Measurements from ENCODE around the gene MAD1L1. TPM values are rescaled to one million over a fixed set of nuclear protein-coding genes. Genes with fewer than 3 reads are reported as not detected.

The MAD1L1 gene
- total RNA-seq, 2 experiments from 2014 or later: 157 to 160 TPM

DNA sequence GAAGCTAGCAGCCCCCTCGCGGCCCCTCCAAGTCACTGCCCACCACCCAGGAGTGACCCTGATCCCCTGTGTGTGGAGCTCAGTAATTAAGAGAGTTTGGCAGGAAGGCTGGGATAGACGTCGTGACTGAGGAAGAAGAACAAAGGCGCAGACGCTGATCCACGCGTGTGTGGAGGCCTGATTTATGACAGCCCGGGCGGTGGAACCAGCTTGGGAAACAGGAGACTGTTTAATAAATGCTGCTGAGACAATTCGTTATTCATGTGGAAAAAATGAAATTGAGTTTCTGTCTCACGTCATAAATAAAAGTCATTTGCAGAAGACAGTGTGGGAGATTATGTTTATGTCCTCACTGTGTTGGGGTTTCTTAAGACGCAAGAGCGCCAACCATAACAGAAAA lies 431.8 kb downstream of the MAD1L1 start:
- ChIA-PET CTCF (no interaction called here), POLR2A (no interaction called here)
- Histone ChIP-seq H3K27ac (ENCODE audit: low read depth in 1 of 2, low read length in 2 of 2) (no peak overlapping the region), H3K27me3 (ENCODE audit: control insufficient read depth in 1 of 2, insufficient read depth in 2 of 2, low read length in 2 of 2) (peaks cover 0 to 6% of the 10 kb centered on the region in 2 experiments), H3K4me1 (ENCODE audit: insufficient read depth, low read length) (no peaks in the 10 kb centered on the region), H3K9me3 (ENCODE audit: control insufficient read depth in 1 of 2, insufficient read depth in 1 of 2, low read length in 2 of 2) (no peaks in the 10 kb centered on the region), H3K36me3 (ENCODE audit: insufficient read depth, low read length) (no peaks in the 10 kb centered on the region), H3K4me3 (ENCODE audit: low read length) (no peak overlapping the region)
- ATAC-seq (ENCODE audit: poor library complexity) (no peak), DNase-seq (no peak)
- Mint-ChIP-seq H3K4me1 (ENCODE audit: low read depth) (no peaks in the 10 kb centered on the region), H3K36me3 (ENCODE audit: low read depth) (no peaks in the 10 kb centered on the region), H3K27ac (no peak overlapping the region), H3K4me3 (no peak overlapping the region), H3K9me3 (peaks cover 1% of the 10 kb centered on the region), H3K27me3 (peaks cover 3% of the 10 kb centered on the region)
- intact Hi-C loops (cut with DNase I, micrococcal nuclease): no loop called here
- no peak for TF ChIP-seq CTCF (IDR thresholded peaks at IDR 0.05)

DNA sequence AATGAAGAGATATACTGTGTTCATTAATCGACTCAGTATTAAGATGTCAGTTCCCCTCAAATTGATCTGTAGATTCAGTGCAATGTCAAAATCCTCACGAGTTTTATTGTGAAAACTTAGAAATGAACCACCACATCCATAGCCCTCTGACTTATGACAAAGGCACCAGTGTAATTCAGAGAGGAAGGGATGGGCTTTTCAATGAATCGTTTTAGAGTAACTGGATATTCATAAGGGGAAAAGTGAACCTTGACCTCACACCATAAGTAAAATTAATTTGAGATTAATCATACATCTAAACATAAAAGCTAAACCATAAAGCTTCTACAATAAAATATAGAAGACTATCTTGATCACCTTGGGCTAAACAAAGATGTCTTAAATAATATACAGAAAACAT lies 434.6 kb downstream of the MAD1L1 start:
- ChIA-PET CTCF (no interaction called here), POLR2A (no interaction called here)
- intact Hi-C loops (cut with DNase I, micrococcal nuclease): no loop called here
- H3K4me1 Mint-ChIP-seq (ENCODE audit: low read depth): no peaks in the 10 kb centered on the region
- no peak overlapping the region for H3K27ac ChIP-seq (ENCODE audit: low read depth in 1 of 2, low read length in 2 of 2)
- no peak for ATAC-seq (ENCODE audit: poor library complexity)
- TF ChIP-seq CTCF (IDR thresholded peaks at IDR 0.05): no peak
- H3K9me3 ChIP-seq (ENCODE audit: control insufficient read depth in 1 of 2, insufficient read depth in 1 of 2, low read length in 2 of 2): peaks cover 7 to 11% of the 10 kb centered on the region in 2 experiments
- no peak overlapping the region for H3K27ac Mint-ChIP-seq
- H3K4me3 Mint-ChIP-seq: no peak overlapping the region
- no peaks in the 10 kb centered on the region for H3K4me1 ChIP-seq (ENCODE audit: insufficient read depth, low read length)
- DNase-seq: no peak
- H3K4me3 ChIP-seq (ENCODE audit: low read length): no peak overlapping the region
- peaks cover 2 to 6% of the 10 kb centered on the region in 2 experiments for H3K27me3 ChIP-seq (ENCODE audit: control insufficient read depth in 1 of 2, insufficient read depth in 2 of 2, low read length in 2 of 2)
- H3K36me3 ChIP-seq (ENCODE audit: insufficient read depth, low read length): no peaks in the 10 kb centered on the region
- H3K9me3 Mint-ChIP-seq: peaks cover 10% of the 10 kb centered on the region
- no peaks in the 10 kb centered on the region for H3K36me3 Mint-ChIP-seq (ENCODE audit: low read depth)
- H3K27me3 Mint-ChIP-seq: peaks cover 10% of the 10 kb centered on the region

DNA sequence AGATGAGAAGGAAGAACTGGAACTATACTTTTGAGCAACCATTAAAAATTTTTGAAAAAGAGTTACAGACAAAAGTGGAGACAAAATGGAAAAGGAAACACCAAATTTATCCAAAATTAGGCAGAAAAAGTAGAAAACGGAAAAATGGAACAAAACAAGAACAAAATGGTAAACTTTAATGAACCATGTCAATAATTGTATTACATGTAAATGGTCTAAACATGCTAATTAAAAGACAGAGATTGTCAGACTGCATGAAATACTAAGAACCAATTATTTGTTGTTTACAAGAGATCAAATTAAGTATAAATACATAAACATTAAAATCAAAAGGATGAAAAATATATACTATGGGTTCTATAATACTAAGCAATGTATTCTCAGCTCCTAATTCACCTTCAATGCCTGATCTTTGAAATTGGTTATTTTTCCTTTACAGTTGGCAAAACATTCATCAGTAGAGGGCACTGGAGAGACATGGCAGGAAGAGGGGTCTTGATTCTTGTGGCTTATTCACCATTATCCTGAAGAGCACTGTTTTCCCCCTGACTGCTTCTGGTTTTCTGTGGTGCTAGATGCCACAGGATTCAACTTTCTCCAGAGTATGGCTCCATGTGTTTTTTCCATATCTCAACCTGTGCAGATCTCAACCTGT lies 437.7 kb downstream of the MAD1L1 start:
- no peak overlapping the region for H3K27ac ChIP-seq (ENCODE audit: low read depth in 1 of 2, low read length in 2 of 2)
- H3K9me3 ChIP-seq (ENCODE audit: control insufficient read depth in 1 of 2, insufficient read depth in 1 of 2, low read length in 2 of 2): peaks cover 11 to 19% of the 10 kb centered on the region in 2 experiments
- ChIA-PET POLR2A (no interaction called here), CTCF (interaction anchor here (1.4 kb wide), 1 partner anchor 13 kb away, joined by 3 read pairs; no protein-coding TSS in a partner anchor)
- H3K4me3 ChIP-seq (ENCODE audit: low read length): no peak overlapping the region
- no peaks in the 10 kb centered on the region for H3K4me1 ChIP-seq (ENCODE audit: insufficient read depth, low read length)
- no peak overlapping the region for H3K27ac Mint-ChIP-seq
- no peak for TF ChIP-seq CTCF (IDR thresholded peaks at IDR 0.05)
- no peak for ATAC-seq (ENCODE audit: poor library complexity)
- H3K4me1 Mint-ChIP-seq (ENCODE audit: low read depth): no peaks in the 10 kb centered on the region
- intact Hi-C loops (cut with DNase I, micrococcal nuclease): no loop called here
- H3K27me3 ChIP-seq (ENCODE audit: control insufficient read depth in 1 of 2, insufficient read depth in 2 of 2, low read length in 2 of 2): peaks cover 2 to 6% of the 10 kb centered on the region in 2 experiments
- no peak overlapping the region for H3K4me3 Mint-ChIP-seq
- no peak for DNase-seq
- no peaks in the 10 kb centered on the region for H3K36me3 Mint-ChIP-seq (ENCODE audit: low read depth)
- no peaks in the 10 kb centered on the region for H3K36me3 ChIP-seq (ENCODE audit: insufficient read depth, low read length)
- peaks cover 10% of the 10 kb centered on the region for H3K9me3 Mint-ChIP-seq
- peaks cover 10% of the 10 kb centered on the region for H3K27me3 Mint-ChIP-seq
